CD4-positive, alpha-beta T cell (primary cell): ENCODE results near the gene CSRNP3. TPM values are rescaled to one million over a fixed set of nuclear protein-coding genes. Genes with fewer than 3 reads are reported as not detected.
"Not testable (repeated sequence)": the region's sequence is repeated elsewhere in the genome, so short reads cannot be mapped to it uniquely, and the experiment has no call there.

Experiments
- ATAC-seq: fragments of 200-7000 bp; cut with Tn5 transposase; one replicate; pipeline ENCODE4 v1.10.0; 2022; ENCODE audit warnings: mild to moderate bottlenecking; ENCODE audit not compliant: poor library complexity
- CTCF ChIA-PET: fragments of 350-600 bp; sonication (Branson Sonifier 250); formaldehyde crosslinking; loops from one replicate; lab custom pipeline; 2021; ENCODE audit warnings: antibody characterized with exemption, inconsistent platforms; lab: Charles Lee
- POLR2A ChIA-PET: fragments of 350-600 bp; sonication (Branson Sonifier 250); formaldehyde crosslinking; loops from one replicate; lab custom pipeline; 2021; ENCODE audit warnings: antibody characterized with exemption, inconsistent platforms; lab: Charles Lee
- DNase-seq, 14 experiments: peaks; one replicate each; pipeline ENCODE4 v3.0.0-alpha.2; 2013 to 2020; ENCODE audit warnings: mixed read lengths in 2 of 14
- H3K27ac ChIP-seq, 2 donors: one replicate each; pipeline versions ENCODE4 v1.5.1 to v1.7.0; 2013; ENCODE audit warnings: low read length in 2 of 2, low read depth in 1 of 2, mild to moderate bottlenecking in 1 of 2
- H3K27me3 ChIP-seq, 2 experiments: 1 replicate in 1 of 2; 2 replicates in 1 of 2; pipeline versions ENCODE4 v1.6.1 to v1.7.0; 2013; ENCODE audit warnings: low read length in 2 of 2, control low read depth in 1 of 2, mild to moderate bottlenecking in 1 of 2, moderate library complexity in 1 of 2; ENCODE audit not compliant: insufficient read depth in 2 of 2, control insufficient read depth in 1 of 2
- H3K36me3 ChIP-seq: one replicate; pipeline ENCODE4 v1.6.1; 2013; ENCODE audit warnings: low read length, control low read depth; ENCODE audit not compliant: insufficient read depth
- H3K4me1 ChIP-seq: one replicate; pipeline ENCODE4 v1.6.1; 2013; ENCODE audit warnings: low read length, control low read depth; ENCODE audit not compliant: insufficient read depth
- H3K4me3 ChIP-seq: one replicate; pipeline ENCODE4 v1.5.1; 2013; ENCODE audit warnings: mild to moderate bottlenecking, low read length, moderate library complexity
- H3K9me3 ChIP-seq, 2 experiments: 1 replicate in 1 of 2; 2 replicates in 1 of 2; pipeline versions ENCODE4 v1.6.1 to v1.7.0; 2013; ENCODE audit warnings: low read length in 2 of 2, mild to moderate bottlenecking in 2 of 2, control low read depth in 1 of 2, moderate library complexity in 1 of 2; ENCODE audit not compliant: control insufficient read depth in 1 of 2, insufficient read depth in 1 of 2
- H3K27ac Mint-ChIP-seq: one replicate; pipeline ENCODE4 v1.8.0; 2020; ENCODE audit warnings: mixed read lengths
- H3K27me3 Mint-ChIP-seq: one replicate; pipeline ENCODE4 v1.8.0; 2021; ENCODE audit warnings: mixed read lengths
- H3K36me3 Mint-ChIP-seq: one replicate; pipeline ENCODE4 v1.8.0; 2021; ENCODE audit warnings: low read depth, mixed read lengths
- H3K4me1 Mint-ChIP-seq: one replicate; pipeline ENCODE4 v1.8.0; 2021; ENCODE audit warnings: low read depth, mixed read lengths
- H3K4me3 Mint-ChIP-seq: one replicate; pipeline ENCODE4 v1.8.0; 2020; ENCODE audit warnings: mild to moderate bottlenecking, mixed read lengths
- H3K9me3 Mint-ChIP-seq: one replicate; pipeline ENCODE4 v1.8.0; 2020; ENCODE audit warnings: mixed read lengths
- intact Hi-C, 2 experiments: fragments of 100-400 bp; cut with DNase I in 1 of 2; cut with micrococcal nuclease in 1 of 2; formaldehyde crosslinking; loops; one replicate each; pipeline versions ENCODE4 v1.15.1 to v1.9.0; 2023 to 2025; cut with DNase I, micrococcal nuclease
- total RNA-seq, 174 experiments: library from RNA in 2 of 174; stranded (reverse) in 2 of 174; gene quantifications; one replicate each; pipeline ENCODE4 v1.2.3 and lab custom pipeline; 2021 to 2026
- TF ChIP-seq, protein P1 (sequence below): fragments of 200-600 bp; IDR thresholded peaks from one replicate; pipeline ENCODE4 v1.8.0; 2022; ENCODE audit warnings: antibody characterized with exemption, mild to moderate bottlenecking

The CSRNP3 gene
- total RNA-seq, 2 experiments from 2014 or later = not detected

GRCh38 chr2:165662720-165663119 lies 193.2 kb downstream of the CSRNP3 start:
- Histone ChIP-seq H3K9me3 (peaks cover 0 to 8% of the 10 kb centered on the region in 2 experiments), H3K4me1 (no peaks in the 10 kb centered on the region), H3K36me3 (no peaks in the 10 kb centered on the region), H3K27ac (no peak overlapping the region), H3K27me3 (no peaks in the 10 kb centered on the region), H3K4me3 (no peak overlapping the region)
- no peaks in the 10 kb centered on the region for H3K9me3 Mint-ChIP-seq
- ATAC-seq (no peak), DNase-seq (no peak)
- ChIA-PET POLR2A (no interaction called here), CTCF (no interaction called here)
- no peaks in the 10 kb centered on the region for H3K27me3 Mint-ChIP-seq
- TF ChIP-seq, protein P1, sequence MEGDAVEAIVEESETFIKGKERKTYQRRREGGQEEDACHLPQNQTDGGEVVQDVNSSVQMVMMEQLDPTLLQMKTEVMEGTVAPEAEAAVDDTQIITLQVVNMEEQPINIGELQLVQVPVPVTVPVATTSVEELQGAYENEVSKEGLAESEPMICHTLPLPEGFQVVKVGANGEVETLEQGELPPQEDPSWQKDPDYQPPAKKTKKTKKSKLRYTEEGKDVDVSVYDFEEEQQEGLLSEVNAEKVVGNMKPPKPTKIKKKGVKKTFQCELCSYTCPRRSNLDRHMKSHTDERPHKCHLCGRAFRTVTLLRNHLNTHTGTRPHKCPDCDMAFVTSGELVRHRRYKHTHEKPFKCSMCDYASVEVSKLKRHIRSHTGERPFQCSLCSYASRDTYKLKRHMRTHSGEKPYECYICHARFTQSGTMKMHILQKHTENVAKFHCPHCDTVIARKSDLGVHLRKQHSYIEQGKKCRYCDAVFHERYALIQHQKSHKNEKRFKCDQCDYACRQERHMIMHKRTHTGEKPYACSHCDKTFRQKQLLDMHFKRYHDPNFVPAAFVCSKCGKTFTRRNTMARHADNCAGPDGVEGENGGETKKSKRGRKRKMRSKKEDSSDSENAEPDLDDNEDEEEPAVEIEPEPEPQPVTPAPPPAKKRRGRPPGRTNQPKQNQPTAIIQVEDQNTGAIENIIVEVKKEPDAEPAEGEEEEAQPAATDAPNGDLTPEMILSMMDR = no peak
- H3K4me1 Mint-ChIP-seq = no peaks in the 10 kb centered on the region
- H3K36me3 Mint-ChIP-seq = no peaks in the 10 kb centered on the region
- intact Hi-C loops = no loop called here
- H3K27ac Mint-ChIP-seq = no peak overlapping the region
- H3K4me3 Mint-ChIP-seq = no peak overlapping the region

DNA sequence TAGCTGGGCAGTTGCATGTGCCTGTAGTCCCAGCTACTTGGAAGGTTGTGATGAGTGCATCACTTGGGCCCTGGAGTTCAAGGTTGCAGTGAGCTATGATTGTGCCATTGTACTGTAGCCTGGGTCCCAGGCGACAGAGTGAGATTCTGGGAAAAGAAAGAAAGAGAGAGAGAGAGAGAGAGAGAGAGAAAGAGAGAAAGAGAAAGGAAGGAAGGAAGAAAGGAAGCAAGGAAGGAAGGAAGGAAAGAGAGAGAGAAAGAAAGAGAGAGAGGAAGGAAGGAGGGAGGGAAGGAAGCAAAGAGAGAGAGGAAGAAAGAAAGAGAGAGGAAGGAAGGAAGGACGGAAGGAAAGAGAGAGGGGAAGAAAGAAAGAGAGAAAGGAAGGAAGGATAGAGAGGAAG lies 196.1 kb downstream of the CSRNP3 start:
- H3K4me3 ChIP-seq = no peak overlapping the region
- Mint-ChIP-seq H3K9me3 (no peaks in the 10 kb centered on the region), H3K27me3 (no peaks in the 10 kb centered on the region), H3K36me3 (no peaks in the 10 kb centered on the region), H3K4me1 (no peaks in the 10 kb centered on the region), H3K27ac (no peak overlapping the region), H3K4me3 (no peak overlapping the region)
- ChIA-PET CTCF (no interaction called here), POLR2A (no interaction called here)
- ATAC-seq (no peak), DNase-seq (no peak)
- no peak overlapping the region for H3K27ac ChIP-seq
- no peaks in the 10 kb centered on the region for H3K36me3 ChIP-seq
- intact Hi-C loops = no loop called here
- no peaks in the 10 kb centered on the region for H3K27me3 ChIP-seq
- TF ChIP-seq, protein P1 = no peak
- H3K9me3 ChIP-seq = peaks cover 0 to 8% of the 10 kb centered on the region in 2 experiments
- H3K4me1 ChIP-seq = no peaks in the 10 kb centered on the region

DNA sequence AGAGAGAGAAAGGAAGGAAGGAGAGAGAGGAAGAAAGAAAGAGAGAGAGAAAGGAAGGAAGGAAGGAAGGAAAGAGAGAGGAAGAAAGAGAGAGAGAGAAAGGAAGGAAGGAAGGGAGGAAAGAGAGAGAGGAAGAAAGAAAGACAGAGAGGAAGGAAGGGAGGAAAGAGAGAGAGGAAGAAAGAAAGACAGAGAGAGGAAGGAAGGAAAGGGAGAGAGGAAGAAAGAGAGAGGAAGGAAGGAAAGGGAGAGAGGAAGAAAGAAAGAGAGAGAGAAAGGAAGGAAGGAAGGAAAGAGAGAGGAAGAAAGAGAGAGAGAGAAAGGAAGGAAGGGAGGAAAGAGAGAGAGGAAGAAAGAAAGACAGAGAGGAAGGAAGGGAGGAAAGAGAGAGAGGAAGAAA lies 196.6 kb downstream of the CSRNP3 start:
- H3K27me3 Mint-ChIP-seq, H3K4me3 ChIP-seq, POLR2A ChIA-PET, H3K9me3 Mint-ChIP-seq, H3K4me1 ChIP-seq, H3K27me3 ChIP-seq, intact Hi-C loops, H3K4me1 Mint-ChIP-seq, DNase-seq, CTCF ChIA-PET, H3K9me3 ChIP-seq, H3K4me3 Mint-ChIP-seq, H3K27ac Mint-ChIP-seq, H3K36me3 ChIP-seq, H3K36me3 Mint-ChIP-seq, ATAC-seq, H3K27ac ChIP-seq: not testable (repeated sequence)

DNA sequence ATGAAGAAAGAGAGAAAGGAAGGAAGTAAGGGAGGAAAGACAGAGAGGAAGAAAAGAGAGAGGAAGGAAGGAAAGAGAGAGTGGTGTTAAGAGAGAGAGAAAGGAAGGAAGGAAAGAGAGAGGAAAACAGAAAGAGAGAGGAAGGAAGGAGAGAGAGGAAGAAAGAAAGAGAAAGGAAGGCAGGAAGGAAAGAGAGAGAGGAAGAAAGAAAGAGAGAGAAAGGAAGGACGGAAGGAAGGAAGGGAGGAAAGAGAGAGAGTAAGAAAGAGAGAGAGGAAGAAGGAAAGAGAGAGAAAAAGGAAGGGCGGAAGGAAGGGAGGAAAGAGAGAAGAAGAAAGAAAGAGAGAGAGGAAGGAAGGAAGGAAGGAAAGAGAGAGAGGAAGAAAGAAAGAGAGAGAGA lies 197.1 kb downstream of the CSRNP3 start:
- Histone ChIP-seq H3K9me3 (peaks cover 0 to 8% of the 10 kb centered on the region in 2 experiments), H3K36me3 (no peaks in the 10 kb centered on the region), H3K27ac (no peak overlapping the region), H3K4me3 (no peak overlapping the region), H3K4me1 (no peaks in the 10 kb centered on the region), H3K27me3 (no peaks in the 10 kb centered on the region)
- intact Hi-C loops = no loop called here
- POLR2A ChIA-PET = no interaction called here
- no peak for ATAC-seq
- H3K36me3 Mint-ChIP-seq = no peaks in the 10 kb centered on the region
- H3K4me3 Mint-ChIP-seq = no peak overlapping the region
- H3K9me3 Mint-ChIP-seq = peaks cover under 1% of the 10 kb centered on the region
- no peak overlapping the region for H3K27ac Mint-ChIP-seq
- no peaks in the 10 kb centered on the region for H3K4me1 Mint-ChIP-seq
- TF ChIP-seq, protein P1 = no peak
- H3K27me3 Mint-ChIP-seq = peaks cover under 1% of the 10 kb centered on the region
- no peak for DNase-seq
- CTCF ChIA-PET = no interaction called here
